HUDEP-2 (cell line): ENCODE data around the gene APOF.
A peak's percentile ranks its signal among the peaks of the same experiment; 100 is the strongest.
"Not testable (repeated sequence)": the region's sequence is repeated elsewhere in the genome, so short reads cannot be mapped to it uniquely, and the experiment has no call there.

ENCODE experiments used
- DNase-seq, 76 experiments: peaks; one replicate each; lab custom pipeline; 2025; ENCODE audit not compliant: unreplicated experiment in 76 of 76; lab: John Stamatoyannopoulos, UW

The APOF gene

DNA sequence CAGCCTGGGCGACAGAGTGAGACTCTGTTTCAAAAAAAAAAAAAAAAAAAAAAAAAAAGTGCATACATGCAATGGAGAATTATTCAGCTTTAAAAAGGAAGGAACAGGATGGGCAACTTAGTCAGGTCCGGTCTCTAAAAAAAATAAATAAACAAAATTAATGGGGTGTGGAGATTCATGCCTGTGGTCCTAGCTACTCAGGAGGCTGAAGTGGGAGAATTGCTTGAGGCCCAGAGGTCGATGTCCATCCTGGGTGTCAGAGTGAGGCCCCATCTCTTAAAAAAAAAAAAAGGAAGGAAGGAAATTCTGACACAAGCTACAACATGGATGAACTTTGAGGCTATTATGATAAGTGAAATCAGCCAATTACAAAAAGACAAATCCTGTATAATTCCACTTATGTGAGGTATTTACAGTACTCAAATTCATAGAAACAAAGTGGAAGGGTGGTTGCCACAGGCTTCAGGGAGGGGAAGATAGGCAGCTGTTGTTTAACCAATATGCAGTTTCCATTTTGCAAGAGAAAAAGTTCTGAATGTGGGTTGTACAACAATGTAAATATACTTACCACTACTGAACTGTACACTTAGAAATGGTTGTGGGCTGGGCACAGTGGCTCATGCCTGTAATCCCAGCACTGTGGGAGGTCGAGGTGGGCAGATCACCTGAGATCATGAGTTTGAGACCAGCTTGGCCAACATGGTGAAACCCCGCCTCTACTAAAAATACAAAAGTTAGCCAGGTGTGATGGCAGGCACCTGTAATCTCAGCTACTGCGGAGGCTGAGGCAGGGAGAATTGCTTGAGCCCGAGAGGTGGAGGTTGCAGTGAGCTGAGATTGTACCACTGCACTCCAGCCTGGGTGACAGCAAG is 12.3 kb upstream of the APOF start:
- DNase-seq = no peak

DNA sequence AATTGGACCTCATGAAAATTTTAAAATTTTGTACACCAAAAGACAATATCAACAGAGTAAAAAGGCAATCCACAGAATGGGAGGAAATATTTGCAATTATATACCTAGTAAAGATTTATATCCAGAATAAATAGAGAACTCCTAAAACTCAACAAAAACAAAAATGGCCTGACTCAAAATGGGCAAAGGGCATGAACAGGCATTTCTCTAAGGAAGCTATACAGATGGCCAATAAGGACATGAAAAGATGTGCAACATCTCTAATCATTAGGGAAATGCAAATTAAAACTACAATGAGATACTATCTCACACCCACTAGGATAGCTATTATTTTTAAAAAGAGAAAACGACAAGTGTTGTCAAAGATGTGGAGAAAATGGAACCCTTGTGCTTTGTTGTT is 10.9 kb upstream of the APOF start:
- DNase-seq = no peak

DNA sequence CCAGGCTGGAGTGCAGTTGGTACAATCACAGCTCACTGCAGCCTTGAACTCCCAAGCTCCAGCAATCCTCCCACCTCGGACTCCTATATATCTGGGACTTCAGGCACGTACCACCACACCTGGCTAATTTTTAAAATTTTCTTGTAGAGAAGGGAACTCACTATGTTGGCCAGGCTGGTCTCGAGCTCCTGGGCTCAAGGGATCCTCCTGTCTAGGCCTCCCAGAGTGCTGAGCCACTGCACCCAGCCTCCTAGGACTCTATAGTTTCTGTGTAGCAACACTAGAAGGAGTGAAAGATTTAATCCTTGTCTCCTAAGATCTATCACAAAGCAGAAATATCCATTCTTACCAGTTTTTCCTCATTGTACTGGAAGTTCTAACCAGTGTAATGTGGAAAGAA is 4.3 kb upstream of the APOF start:
- no peak for DNase-seq

DNA sequence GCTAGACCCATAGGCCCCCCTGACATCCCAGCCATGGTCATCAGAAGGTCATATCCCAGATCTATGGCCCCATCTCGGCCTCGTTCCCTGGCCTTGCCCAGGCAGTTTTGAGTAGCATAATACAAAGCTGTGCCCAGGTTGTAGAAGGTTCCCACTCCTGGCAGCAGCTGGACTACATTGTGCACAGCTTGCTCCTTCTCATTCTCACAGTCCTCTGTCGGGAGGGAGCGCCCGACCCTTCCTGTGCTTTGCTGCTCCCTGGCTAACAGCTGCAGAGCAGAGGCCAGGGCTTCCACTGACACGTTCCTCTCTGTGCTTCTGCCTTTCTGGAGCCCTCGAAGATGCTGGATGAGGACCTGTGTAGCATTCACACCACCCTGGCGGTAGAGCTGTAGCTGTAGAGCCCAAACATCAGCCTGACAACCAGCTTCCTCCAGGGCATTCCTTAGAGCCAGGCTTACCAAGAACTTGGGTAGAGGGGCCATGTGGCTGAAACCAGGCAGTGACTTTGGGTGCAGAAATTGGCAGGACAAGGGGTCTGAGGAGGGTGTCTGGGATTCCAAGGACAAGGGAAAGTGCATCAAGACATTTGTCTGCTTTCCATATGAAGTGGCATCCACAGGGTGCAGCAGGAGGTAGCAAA is 1.0 kb downstream of the APOF start:
- DNase-seq = no peak

DNA sequence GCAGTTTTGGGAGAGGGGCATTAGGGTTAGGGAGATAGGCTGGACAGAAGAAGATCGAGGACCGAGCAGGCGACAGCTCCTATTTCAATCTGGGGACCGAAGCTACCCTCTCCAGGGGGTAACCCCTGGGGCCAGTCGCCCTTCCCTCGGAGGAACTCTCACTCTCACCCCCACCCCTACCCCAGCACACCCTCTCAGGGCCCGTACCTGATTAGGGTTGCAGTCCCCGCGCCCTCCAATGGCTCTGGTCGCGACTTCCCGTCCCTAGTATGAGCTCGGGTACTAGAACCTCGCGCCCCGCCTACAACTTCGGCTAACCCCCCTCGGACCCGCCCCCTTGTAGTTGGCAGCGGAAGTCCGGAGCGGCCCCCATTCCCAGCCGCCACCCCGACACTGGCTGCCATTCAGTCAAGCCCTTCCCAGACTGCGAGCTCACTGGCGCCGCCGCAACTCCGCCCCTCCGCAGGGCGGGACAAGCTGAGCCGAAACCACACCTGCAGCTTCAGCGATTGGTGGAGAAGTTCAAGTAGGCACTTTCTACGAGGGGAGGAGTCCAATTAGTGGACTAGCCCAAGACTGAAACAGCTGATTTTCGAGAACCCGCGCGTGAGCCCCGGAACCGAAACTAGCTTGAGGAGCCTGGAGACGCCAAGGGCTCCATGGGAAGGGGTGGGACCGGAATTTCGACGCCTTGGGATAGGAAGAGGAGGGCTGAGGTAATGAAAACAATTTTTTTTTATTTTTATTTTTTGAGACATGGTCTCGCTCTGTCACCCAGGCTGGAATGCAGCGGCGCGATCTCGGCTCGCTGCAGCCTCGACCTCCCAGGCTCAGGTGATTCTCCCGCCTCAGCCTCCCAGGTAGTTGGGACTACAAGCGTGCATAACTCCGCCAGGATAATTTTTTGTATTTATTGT is 2.5 kb downstream of the APOF start, which contains the start of gene STAT2:
STAT2 (minus strand) TSS at position 257 of the 917 bp plus-strand sequence. CDS start 3,536 bp downstream, outside the sequence.
- DNase-seq = peak; percentile 26 to 100 (median 99)

DNA sequence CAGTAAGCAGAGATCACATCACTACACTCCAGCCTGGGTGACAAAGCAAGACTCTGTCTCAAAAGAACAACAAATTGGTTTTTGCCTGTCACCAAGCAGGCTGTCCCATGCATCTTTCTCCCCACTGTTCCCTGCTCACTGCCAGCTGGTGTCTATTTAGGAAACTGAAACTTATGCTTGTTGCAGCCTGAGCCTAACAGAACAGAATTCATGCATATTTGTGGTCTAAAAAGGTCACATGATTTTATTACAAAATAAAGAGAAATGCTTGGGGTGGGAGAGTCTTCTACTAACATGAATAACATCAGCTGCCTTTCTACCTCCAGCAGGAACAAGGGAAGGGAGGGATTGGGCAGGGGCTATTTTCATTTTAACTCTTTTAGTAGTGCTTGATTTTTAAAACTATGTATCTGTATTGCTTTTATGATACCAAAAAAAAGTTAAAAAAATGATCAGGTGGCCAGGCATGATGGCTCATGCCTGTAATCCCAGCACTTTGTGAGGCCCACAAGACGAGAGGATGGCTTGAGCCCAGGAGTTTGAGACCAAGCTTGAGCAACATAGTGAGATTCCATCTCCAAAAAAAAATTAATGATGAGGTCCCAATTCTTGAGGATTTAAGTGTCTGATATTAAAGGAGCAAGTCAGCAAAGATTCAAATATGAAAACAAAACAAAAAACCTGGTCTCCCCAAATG is 3.7 kb downstream of the APOF start:
- no peak for DNase-seq

DNA sequence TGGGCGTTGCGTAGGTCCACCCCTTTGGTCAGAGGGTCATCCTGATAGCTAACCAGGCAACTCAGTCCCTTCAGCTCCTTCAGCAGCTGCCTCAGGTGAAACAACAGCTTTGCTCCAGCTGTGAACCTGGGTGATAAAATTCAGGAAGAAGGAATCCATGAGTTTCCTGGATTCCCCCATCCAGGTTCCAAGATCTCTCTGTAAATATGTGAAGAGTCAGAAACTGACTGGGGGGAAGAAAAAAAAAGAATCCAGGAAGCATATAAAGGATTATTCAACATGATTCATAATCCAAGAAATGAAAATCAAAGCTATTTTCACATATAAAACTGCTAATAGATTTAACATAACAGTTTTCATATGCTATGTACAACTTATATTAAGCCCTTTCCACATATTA is 11.3 kb downstream of the APOF start:
- DNase-seq = no peak

DNA sequence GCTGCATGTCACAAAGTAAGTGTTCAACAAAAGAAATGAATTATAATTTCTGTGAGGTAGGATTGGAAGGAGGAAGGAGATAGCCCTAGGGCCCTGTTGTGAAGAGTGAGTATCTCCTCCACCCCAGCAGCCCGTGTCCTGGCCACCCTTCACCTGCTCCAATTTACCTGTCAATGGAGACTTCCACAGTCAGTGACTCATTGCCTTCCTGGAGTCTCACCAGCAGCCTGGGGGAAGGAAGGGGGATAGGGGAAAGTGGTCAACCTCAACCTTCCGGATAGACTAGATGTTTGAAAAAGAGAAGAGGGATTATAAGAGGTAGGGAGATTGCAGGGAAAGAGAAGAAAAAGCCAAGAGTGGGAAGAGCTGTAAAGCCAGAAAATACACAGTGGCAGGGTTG is 12.0 kb downstream of the APOF start:
- no peak for DNase-seq

DNA sequence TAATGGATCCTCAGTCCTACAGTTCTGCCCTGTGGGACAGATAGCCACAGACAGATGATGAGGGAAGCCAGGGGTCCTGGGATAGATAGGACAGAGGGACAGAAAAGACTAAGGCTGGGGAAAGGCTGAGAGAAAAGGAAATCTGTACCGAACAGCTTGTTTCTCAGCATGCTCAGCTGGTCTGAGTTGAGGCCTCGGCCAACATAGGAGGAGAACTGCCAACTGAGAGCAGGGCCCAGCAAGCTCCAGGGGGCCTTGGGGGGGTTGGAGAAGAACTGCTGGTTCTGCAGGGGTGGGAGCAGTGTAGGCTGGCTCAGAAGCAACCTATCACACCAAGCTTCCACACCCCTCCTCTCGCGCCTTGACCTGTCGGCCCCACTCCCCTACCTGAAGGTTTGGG is 13.9 kb downstream of the APOF start:
- no peak for DNase-seq

DNA sequence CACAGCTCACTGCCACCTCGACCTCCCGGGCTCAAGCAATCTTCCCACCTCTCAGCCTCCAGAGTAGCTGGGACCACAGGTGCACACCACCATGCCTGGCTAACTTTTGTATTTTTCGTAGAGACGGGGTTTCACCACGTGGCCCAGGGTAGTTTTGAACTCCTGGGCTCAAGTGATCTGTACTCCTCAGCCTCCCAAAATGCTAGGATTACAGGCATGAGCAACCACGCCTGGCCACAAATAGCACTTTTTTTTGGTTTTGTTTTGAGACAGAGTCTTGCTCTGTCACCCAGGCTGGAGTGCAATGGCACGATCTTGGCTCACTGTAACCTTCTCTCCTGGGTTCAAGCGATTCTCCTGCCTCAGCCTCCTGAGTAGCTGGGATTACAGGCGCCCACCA is 15.4 kb downstream of the APOF start:
- DNase-seq = not testable (repeated sequence)

DNA sequence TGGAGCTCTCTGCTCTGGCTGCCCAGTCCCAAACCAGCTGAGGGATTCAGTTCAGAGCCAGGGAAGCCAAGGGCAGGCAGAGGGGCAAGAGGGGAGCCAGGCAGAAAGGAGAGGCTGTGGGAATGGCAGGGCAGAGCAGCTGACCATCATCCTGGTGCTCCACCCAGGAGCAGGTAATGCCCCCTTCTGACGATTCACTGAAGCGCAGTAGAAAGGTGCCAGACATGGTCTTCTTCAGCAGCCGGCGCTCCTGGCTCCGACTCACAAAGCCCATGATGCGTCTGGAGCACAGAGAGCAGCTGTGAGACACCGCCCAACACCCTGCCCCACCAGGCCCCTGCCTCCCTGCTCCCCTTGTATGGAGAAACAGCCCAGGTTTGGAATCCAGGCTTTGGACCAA is 16.0 kb downstream of the APOF start:
- DNase-seq = peak in 2 of 76 experiments; percentile 5 to 13

DNA sequence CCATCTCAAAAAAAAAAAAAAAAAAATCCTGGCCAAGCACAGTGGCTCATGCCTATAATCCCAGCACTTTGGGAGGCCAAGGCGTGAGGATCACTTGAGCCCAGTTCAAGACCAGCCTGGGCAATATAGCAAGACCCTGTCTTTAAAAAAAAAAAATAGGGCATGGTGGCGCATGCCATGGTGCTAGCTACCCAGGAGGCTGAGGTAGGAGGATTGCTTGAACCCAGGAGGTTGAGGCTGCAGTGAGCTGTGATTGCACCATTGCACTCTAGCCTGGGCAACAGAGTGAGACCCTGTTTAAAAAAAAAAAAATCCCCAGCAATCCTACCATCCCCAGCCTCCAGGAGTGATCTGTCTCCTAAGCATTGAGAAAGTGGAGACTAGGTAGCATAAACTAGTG is 20.4 kb downstream of the APOF start:
- DNase-seq = not testable (repeated sequence)

DNA sequence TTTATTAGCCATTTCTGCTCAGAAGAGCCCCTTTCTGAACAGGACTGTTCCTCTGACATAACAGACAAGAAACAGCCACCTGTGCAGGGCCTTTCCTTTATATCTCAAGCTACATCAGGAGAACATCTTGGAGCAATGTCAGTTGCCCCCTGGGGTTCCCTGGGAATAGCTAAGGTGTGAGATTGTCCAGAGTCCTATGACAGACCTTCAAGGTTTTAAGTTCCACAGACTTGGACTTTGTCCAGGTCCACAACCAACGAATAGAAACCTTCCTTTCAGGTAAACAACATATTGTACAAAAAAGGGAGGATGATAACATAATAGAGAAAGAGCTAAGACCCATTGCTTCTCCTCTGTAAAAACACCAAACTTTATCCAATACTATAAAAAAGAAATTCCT is 21.0 kb downstream of the APOF start:
- DNase-seq = no peak

DNA sequence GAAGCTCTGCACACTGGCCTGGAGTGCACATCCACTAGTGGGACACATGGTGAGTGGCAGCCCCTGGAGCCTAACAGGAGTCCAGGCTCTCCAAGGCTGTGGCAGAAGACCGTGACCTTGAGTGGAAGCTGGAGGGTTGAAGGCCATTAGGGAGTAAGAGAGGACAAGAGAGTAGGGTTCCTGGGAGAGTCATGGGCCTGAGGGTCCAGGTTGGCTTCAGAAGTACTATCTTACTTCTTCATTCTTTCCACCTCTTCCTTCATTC is 23.6 kb downstream of the APOF start:
- DNase-seq = no peak

DNA sequence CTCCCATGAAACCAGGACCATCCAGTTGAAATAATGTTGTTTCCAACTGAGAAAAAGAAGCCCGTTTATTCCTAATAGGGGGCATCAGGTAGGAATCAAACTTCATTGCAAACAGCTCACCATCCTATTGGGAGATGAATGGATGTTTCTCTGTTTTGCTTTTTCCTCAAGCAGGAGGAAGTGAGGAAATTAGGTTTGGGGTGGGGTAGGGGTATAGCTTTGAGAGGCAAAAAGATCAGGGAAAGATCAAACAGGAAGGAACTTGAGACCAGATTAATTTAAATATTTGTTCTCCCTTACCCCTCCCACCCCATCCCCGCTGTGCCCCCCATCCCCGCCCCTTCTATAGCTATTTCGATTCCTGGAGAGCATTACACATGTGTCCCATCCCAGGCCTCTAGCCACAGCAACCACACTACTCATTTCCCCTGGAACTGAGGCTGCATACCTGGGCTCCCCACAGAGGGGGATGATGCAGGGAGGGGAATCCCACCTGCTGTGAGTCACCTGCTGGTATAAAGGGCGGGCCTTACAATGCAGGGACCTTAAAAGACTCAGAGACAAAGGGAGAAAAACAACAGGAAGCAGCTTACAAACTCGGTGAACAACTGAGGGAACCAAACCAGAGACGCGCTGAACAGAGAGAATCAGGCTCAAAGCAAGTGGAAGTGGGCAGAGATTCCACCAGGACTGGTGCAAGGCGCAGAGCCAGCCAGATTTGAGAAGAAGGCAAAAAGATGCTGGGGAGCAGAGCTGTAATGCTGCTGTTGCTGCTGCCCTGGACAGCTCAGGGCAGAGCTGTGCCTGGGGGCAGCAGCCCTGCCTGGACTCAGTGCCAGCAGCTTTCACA is 24.1 kb downstream of the APOF start, which contains the start of gene IL23A:
IL23A (plus strand) TSS at position 577 of the 850 bp plus-strand sequence; CDS start at position 738, 161 bp downstream.
- DNase-seq = no peak

DNA sequence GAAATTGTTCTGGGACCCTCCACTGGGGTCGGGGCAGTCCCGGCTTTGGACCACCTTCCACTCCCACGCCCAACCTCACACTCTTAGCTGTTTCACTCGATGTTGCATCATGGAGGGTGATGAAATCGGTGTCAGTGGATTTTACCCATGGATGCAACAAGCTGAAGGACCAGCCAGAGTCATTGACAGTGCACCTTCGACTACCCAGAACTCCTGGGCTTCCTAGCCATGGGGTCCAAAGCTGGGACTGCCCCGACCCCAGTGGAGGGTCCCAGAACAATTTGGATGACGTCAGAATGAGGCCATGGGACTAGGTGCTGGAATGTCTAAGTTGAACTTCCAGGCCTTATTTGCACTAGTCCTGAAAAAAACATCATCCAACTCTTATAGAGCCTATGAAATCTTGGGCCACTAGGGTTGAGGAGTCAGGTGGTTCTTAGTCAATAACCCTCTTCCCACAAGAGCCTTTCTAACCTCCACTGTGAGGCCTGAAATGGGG is 24.9 kb downstream of the APOF start:
- no peak for DNase-seq

DNA sequence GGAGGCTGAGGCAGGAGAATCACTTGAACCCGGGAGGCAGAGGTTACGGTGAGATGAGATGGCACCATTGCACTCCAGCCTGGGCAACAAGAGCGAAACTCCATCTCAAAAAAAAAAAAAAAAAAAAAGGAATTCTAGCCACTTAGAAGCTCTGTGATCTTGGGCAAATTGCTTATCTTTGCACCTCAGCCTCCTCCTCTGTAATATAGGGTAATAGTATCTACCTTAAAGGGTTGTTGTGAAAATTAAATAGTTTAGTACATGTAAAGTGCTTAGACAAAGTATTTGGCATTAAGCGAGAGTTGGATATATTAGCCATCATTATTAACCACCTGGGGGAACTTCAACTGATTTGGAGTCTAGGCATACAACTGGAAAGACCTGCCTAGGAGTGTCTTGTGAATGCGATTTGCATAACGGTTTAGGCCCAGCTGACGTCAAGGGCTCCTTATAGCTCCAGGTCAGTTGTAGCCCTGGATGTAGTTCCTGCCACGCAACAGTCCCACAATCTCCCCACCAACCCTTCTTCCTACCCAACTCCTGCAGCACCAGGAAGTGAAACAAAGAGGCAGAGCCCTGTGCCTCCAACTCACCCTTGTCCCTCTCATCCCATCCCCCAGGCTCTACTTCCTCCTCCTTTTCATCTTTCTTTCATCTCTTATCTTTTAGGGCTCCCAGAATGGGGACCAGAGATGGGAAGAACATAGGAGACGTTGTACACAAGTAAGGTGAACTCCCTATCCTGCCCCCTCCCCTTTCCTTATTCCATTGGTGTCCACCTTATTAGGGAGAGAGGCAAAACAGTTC is 26.1 kb downstream of the APOF start:
- no peak for DNase-seq

DNA sequence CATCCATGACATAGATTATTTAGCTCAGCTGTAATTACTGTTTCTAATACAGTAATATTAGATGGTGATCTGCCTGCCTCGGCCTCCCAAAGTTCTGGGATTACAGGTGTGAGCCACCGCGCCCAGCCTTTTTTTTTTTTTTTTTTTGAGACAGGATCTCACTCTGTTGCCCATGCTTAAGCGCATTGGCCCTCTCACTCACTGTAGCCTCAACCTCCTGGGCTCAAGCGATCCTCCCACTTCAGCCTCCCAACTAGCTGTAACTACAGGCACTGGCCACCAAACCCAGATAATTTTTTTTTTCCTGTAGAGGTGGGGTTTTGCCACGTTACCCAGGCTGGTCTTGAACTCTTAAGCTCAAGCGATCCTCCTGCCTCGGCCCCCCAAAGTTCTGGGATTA is 27.1 kb downstream of the APOF start:
- not testable (repeated sequence) for DNase-seq

DNA sequence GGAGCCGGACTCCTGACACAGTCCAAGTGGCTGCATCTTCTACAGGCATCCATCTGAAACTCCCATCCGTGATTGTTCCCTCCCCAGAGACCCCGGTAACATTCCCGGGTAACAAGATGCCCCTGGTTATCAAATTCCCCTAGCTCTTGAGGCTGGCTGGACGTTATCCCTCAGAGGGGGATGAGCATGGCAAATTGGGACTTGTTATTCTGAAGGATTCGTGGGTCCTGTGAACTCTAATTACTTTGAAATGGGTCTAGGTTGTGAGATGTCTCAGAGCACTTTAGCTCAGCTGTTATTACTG is 28.2 kb downstream of the APOF start:
- DNase-seq = peak in 1 of 76 experiments; percentile 42
